Thymus (tissue), 11 donors: Measurements from ENCODE around the gene CCT5. TPM values are rescaled to one million over a fixed set of nuclear protein-coding genes. Genes with fewer than 3 reads are reported as not detected.
"Not testable (repeated sequence)": the region's sequence is repeated elsewhere in the genome, so short reads cannot be mapped to it uniquely, and the experiment has no call there.

Source experiments
- DNase-seq, 9 donors: peaks; one replicate each; pipeline ENCODE4 v3.0.0-alpha.2; 2013; ENCODE audit warnings: low spot score in 9 of 9, low read depth in 6 of 9, missing footprints in 1 of 9
- H3K27ac ChIP-seq, 2 donors: one replicate each; pipeline ENCODE4 v1.5.1; 2013; ENCODE audit warnings: control low read depth in 1 of 2, low read depth in 1 of 2, low read length in 1 of 2, mild to moderate bottlenecking in 1 of 2, moderate library complexity in 1 of 2
- H3K27me3 ChIP-seq, 2 donors: one replicate each; pipeline ENCODE4 v1.5.1; 2013; ENCODE audit warnings: low read length in 1 of 2; ENCODE audit not compliant: control insufficient read depth in 2 of 2, insufficient read depth in 1 of 2
- H3K36me3 ChIP-seq, 2 donors: one replicate each; pipeline ENCODE4 v1.5.1; 2013; ENCODE audit warnings: low read length in 1 of 2, mild to moderate bottlenecking in 1 of 2, moderate library complexity in 1 of 2; ENCODE audit not compliant: control insufficient read depth in 2 of 2, insufficient read depth in 2 of 2
- H3K4me1 ChIP-seq, 2 donors: one replicate each; pipeline ENCODE4 v1.5.1; 2013; ENCODE audit warnings: low read length in 2 of 2; ENCODE audit not compliant: control insufficient read depth in 2 of 2, insufficient read depth in 2 of 2
- H3K4me3 ChIP-seq, 2 donors: one replicate each; pipeline ENCODE4 v1.5.1; 2013; ENCODE audit warnings: low read length in 2 of 2, control low read depth in 1 of 2, mild to moderate bottlenecking in 1 of 2
- H3K9me3 ChIP-seq, 2 donors: one replicate each; pipeline ENCODE4 v1.5.1; 2013; ENCODE audit warnings: low read length in 1 of 2, mild to moderate bottlenecking in 1 of 2; ENCODE audit not compliant: control insufficient read depth in 2 of 2, insufficient read depth in 1 of 2
- WGBS: extraction: QIAGEN DNeasy Blood & Tissue Kit; methylation state at CpG from one replicate; pipeline ENCODE4 v1.1.7; 2013; 5-methylcytosine and 5-hydroxymethylcytosine counted together
- polyA plus RNA-seq: library from polyadenylated mRNA; stranded (reverse); fragments of 200-250 nt; gene quantifications from one replicate; pipeline ENCODE4 v1.2.3, GENCODE V29; 2013
- total RNA-seq: library from RNA; stranded (reverse); fragments of 120-200 nt; gene quantifications from one replicate; pipeline ENCODE4 v1.2.4, GENCODE V29; 2013
- donor health status: healthy.

The CCT5 gene
- total and polyA plus RNA-seq, 2 donors, result 114 to 356 TPM

DNA sequence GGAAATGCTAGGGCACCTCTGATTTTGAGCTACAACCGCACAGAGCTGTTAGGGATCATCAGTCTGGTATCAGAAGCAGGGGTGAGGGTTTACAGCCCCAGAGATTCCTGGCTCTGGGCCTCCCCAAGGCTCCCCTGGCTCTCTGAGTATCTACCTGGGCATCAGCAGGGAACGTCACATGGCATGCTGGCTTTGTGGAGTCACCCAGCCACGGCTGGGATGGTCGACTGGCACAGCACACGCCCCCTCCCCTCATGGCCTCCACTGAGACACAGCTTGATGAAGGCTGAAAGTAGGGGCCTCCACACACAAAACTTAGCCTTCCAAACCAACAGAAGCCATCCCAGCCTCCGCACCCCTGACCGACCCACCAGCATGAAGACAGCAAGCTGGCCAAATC is 17.1 kb upstream of the CCT5 start:
- H3K27me3 ChIP-seq, result no peaks in the 10 kb centered on the region
- DNase-seq, result no peak
- no peaks in the 10 kb centered on the region for H3K9me3 ChIP-seq
- H3K36me3 ChIP-seq, result peaks cover 20 to 23% of the 10 kb centered on the region in 2 donors
- 97% methylated on average over 7 of the region's 7 CpGs for WGBS
- H3K27ac ChIP-seq, result no peak overlapping the region
- H3K4me1 ChIP-seq, result no peaks in the 10 kb centered on the region
- H3K4me3 ChIP-seq, result no peak overlapping the region

DNA sequence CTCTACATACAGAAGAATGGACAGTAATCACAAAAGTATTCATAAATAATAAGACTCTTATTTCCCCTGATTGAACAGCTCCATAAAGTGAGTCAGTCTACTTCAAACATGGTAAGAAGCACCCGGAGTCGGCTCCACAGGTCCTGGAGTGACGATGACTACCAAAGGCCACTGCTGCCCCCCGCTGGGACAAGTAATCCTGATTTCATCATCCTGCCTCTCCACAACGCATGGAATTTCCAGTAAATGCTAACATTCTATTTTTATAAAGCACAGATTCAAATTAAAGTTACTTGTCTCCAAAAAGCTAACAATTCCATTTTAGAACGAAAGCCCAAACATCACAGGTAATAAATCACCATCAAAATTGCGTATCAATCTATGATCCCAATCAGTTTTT is 16.6 kb upstream of the CCT5 start:
- WGBS, result 95% methylated on average over 7 of the region's 7 CpGs
- peaks cover 20 to 27% of the 10 kb centered on the region in 2 donors for H3K36me3 ChIP-seq
- no peaks in the 10 kb centered on the region for H3K9me3 ChIP-seq
- no peaks in the 10 kb centered on the region for H3K4me1 ChIP-seq
- DNase-seq, result no peak
- H3K4me3 ChIP-seq, result no peak overlapping the region
- no peak overlapping the region for H3K27ac ChIP-seq
- no peaks in the 10 kb centered on the region for H3K27me3 ChIP-seq

DNA sequence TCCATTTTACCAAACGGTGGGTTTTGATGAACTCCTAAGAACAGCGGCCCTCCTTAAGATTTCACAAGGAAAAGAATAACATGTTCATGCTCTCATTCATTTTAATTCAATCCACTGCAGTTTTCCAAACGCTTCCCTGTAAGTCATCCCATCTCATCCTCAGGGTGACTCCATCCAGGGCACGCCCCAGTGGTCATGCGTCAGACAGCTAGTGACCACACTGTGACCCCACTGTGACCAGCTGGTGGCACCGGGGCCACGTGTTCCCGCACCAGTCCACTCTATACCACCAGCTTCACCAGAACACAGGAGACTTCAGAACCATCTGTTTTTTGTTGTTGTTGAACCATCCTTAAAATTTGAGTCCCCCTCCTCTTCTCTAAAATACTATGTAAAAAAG is 14.7 kb upstream of the CCT5 start:
- no peaks in the 10 kb centered on the region for H3K9me3 ChIP-seq
- peaks cover 14 to 22% of the 10 kb centered on the region in 2 donors for H3K36me3 ChIP-seq
- 97% methylated on average over 8 of the region's 8 CpGs for WGBS

DNA sequence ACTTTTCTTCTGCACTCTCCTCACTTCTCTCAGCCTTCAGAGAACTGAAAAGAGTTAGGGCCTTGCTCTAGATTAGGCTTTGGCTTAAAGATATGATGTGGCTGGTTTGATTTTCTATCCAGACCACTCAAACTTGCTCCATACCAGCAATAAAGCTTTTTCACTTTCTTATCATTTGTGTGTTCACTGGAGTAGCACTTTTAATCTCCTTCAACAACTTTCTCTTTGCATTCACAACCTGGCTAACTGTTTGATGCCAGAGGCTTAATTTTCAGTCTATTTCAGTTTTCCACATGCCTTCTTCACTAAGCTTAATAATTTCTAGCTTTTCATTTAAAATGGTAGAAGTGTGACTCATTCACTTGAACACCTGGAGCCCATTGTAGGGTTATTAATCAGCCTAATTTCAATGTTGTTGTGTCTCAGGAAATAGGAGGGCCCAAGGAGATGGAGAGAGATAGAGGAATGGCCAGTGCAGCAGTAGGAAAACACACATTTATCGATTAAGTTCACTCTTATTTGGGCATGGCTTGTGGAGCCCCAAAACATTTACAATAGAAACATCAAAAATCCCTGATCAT is 6.3 kb upstream of the CCT5 start:
- Histone ChIP-seq H3K4me3 (no peak overlapping the region), H3K27ac (no peak overlapping the region), H3K36me3 (no peaks in the 10 kb centered on the region), H3K9me3 (no peaks in the 10 kb centered on the region), H3K4me1 (peaks cover 3 to 4% of the 10 kb centered on the region in 2 donors), H3K27me3 (no peaks in the 10 kb centered on the region)
- DNase-seq, result no peak
- WGBS, result 98% methylated on average over 1 of the region's 1 CpG

More for the DNA sequence above, 14.7 kb upstream of the CCT5 start:
- H3K27ac ChIP-seq, result no peak overlapping the region
- no peaks in the 10 kb centered on the region for H3K4me1 ChIP-seq
- no peak for DNase-seq
- H3K4me3 ChIP-seq, result no peak overlapping the region
- no peaks in the 10 kb centered on the region for H3K27me3 ChIP-seq

DNA sequence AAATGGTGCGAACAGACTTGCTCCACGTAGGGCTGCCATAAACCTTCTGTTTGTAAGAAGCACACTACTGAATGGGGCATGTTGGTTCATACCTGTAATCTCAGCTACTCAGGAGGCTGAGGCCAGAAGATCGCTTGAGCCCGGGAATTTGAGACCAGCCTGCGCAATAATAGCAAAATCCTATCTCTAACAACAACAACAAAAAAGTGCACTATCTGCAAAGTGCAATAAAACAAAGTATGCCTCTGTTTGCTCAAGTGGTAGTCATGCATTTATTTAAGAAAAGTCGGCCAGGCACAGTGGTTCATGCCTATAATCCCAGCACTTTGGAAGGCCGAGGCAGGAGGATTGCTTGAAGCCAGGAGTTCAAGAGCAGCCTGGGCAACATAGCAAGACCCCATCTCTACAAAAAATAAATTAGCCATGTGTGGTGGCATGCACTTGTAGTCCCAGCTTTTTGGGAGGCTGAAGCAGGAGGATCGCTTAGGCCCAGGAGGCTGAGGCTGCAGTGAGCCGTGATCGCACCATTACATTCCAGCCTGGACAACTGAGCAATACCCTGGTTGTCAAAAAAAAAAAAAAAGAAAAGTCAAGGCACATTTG is 5.6 kb upstream of the CCT5 start:
- H3K27me3 ChIP-seq, result no peaks in the 10 kb centered on the region
- H3K36me3 ChIP-seq, result no peaks in the 10 kb centered on the region
- DNase-seq, result no peak
- no peak overlapping the region for H3K4me3 ChIP-seq
- over 99% methylated on average over 10 of the region's 10 CpGs for WGBS
- H3K27ac ChIP-seq, result no peak overlapping the region
- H3K9me3 ChIP-seq, result no peaks in the 10 kb centered on the region
- H3K4me1 ChIP-seq, result peaks cover 5 to 11% of the 10 kb centered on the region in 2 donors

DNA sequence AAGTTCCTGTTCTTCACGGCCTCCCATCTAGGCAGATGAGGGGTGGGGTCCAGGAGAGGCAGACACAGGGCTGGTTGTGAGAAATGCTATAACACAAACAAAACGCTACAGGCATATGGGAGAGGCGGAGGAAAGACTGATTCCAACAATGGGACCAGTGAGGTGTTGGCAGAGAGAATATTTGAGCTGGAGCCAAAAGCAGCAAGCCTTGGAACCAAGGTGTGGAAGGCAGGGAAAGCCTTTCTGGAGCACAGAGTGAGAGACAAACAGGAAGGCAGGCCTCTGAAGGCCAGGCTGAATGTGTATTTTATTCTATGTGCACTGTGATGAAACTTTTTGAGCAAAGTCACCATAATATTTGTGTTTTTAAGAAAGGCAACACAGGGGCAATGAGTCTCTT is 3.3 kb upstream of the CCT5 start:
- no peak overlapping the region for H3K27ac ChIP-seq
- no peaks in the 10 kb centered on the region for H3K27me3 ChIP-seq
- peaks cover 13 to 19% of the 10 kb centered on the region in 2 donors for H3K4me1 ChIP-seq
- H3K36me3 ChIP-seq, result peaks cover 0 to 1% of the 10 kb centered on the region in 2 donors
- no peak overlapping the region for H3K4me3 ChIP-seq
- DNase-seq, result no peak
- 97% methylated on average over 3 of the region's 3 CpGs for WGBS
- no peaks in the 10 kb centered on the region for H3K9me3 ChIP-seq

DNA sequence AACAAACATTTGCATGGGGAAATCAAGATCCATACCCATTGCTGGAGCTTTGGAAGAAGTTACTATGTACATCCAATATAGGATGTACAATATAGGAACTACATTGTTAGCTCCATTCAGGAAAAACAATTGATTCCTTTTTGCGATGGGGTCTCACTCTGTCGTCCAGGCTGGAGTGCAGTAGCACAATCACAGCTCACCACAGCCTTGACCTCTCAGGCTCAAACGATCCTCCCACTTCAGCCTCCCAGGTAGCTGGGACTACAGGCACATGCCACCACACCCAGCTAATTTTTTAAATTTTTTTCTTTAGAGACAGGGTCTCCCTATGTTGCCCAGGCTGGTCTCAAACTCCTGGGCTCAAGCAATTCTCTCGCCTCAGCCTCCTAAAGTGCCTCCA is 2.9 kb upstream of the CCT5 start:
- H3K9me3 ChIP-seq, H3K27me3 ChIP-seq, H3K4me3 ChIP-seq, H3K27ac ChIP-seq, DNase-seq, H3K36me3 ChIP-seq: not testable (repeated sequence)
- 98% methylated on average over 4 of the region's 4 CpGs for WGBS
- peaks cover 18 to 22% of the 10 kb centered on the region in 2 donors for H3K4me1 ChIP-seq

DNA sequence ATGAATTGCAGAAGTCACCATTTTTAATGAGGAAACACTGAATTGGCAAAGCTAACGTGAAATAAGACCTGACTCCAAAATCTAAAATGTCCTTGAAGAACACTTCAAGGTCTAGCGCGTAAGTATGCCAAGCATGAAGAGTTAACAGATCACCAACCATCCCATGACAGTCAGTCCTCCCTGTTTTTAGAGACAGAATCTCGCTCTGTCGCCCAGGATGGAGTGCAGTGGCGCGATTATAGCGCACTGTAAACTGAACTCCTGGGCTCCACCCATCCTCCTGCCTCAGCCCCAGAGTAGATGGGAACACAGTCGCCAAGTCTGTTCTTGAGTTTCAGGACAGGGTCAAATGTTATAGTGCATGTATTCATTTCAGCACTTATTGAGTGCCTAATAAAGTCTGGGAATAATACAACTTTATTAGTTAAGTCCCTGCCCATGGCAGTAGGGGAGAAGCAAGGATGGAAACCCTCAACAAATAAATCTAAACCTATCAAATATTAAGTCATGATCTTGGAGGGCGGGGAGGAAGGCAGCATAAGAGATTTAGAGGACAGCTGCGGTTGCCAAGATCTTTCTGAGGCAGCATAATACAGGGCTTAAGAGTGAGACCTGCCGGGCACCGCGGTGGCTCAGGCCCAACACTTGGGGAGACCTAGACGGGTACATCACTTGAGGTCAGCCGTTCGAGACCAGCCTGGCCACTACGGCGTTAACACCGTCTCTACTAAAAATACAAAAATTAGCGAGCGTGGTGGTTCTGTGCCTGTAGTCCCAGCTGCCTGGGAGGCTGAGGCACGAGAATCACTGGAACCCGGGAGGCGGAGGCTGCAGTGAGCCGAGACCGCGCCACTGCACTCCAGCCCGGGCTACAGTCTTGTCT is 1.5 kb upstream of the CCT5 start:
- WGBS, result 73% methylated on average over 29 of the region's 29 CpGs
- Histone ChIP-seq H3K4me3 (peak overlapping the region; percentile 87 to 98), H3K4me1 (peaks cover 18 to 22% of the 10 kb centered on the region in 2 donors), H3K9me3 (no peaks in the 10 kb centered on the region), H3K27ac (peak overlapping the region in 1 of 2 donors; percentile 6), H3K36me3 (peaks cover 0 to 7% of the 10 kb centered on the region in 2 donors), H3K27me3 (no peaks in the 10 kb centered on the region)
- DNase-seq, result no peak

DNA sequence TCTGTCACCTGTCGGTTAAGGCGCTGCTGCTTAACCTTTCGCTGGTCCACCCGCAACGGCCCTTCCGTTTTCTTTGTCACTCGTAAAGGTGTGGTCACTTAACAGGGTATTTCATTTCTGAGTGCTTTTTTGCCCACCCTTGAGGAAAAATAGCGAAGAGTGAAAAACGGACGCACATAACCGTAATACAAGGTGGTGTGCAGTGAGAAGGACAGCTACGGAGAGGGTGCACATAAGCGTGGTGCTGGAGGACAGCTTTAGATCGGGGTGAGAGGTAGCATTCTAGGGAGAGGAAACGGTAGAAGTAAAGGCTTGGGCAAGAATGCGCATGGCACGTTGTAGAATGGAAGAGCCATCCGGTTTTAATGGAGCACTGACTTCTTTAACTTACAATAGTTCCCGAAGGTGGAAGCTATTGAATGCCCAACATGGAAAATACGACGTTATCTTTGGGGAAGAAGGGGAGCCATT is 761 bp downstream of the CCT5 start:
- peak overlapping the region; percentile 87 to 98 for H3K4me3 ChIP-seq
- peak overlapping the region in 1 of 2 donors; percentile 22 for H3K27ac ChIP-seq
- H3K9me3 ChIP-seq, result no peaks in the 10 kb centered on the region
- H3K27me3 ChIP-seq, result no peaks in the 10 kb centered on the region
- under 1% methylated on average over 21 of the region's 21 CpGs for WGBS
- H3K4me1 ChIP-seq, result peaks cover 18 to 22% of the 10 kb centered on the region in 2 donors
- H3K36me3 ChIP-seq, result peaks cover 8 to 26% of the 10 kb centered on the region in 2 donors
- DNase-seq, result peak in 7 of 9 donors; percentile 8 to 59 (median 26)
